Endothelial cell (in vitro differentiated cells): ENCODE results near the gene NXN. TPM values are rescaled to one million over a fixed set of nuclear protein-coding genes. Genes with fewer than 3 reads are reported as not detected.
A peak's percentile ranks its signal among the peaks of the same experiment; 100 is the strongest.

Experiments used
- DNase-seq: peaks from one replicate; pipeline ENCODE4 v3.0.0; 2021; ENCODE audit warnings: low spot score
- H3K27ac Mint-ChIP-seq: one replicate; pipeline ENCODE4 v1.8.0; 2021; ENCODE audit warnings: mixed read lengths, inconsistent platforms; ENCODE audit not compliant: unreplicated experiment
- H3K27me3 Mint-ChIP-seq: one replicate; pipeline ENCODE4 v1.8.0; 2021; ENCODE audit warnings: mild to moderate bottlenecking, moderate library complexity, mixed read lengths, inconsistent platforms; ENCODE audit not compliant: unreplicated experiment
- H3K36me3 Mint-ChIP-seq: one replicate; pipeline ENCODE4 v1.8.0; 2021; ENCODE audit warnings: mild to moderate bottlenecking, low read depth, mixed read lengths, inconsistent platforms; ENCODE audit not compliant: unreplicated experiment
- H3K4me1 Mint-ChIP-seq: one replicate; pipeline ENCODE4 v1.8.0; 2021; ENCODE audit warnings: mild to moderate bottlenecking, mixed read lengths, inconsistent platforms; ENCODE audit not compliant: unreplicated experiment
- H3K4me3 Mint-ChIP-seq: one replicate; pipeline ENCODE4 v1.8.0; 2021; ENCODE audit warnings: mild to moderate bottlenecking, mixed read lengths, inconsistent platforms; ENCODE audit not compliant: unreplicated experiment
- H3K9me3 Mint-ChIP-seq: one replicate; pipeline ENCODE4 v1.8.0; 2021; ENCODE audit warnings: mixed read lengths, inconsistent platforms; ENCODE audit not compliant: unreplicated experiment
- CTCF ChIP-seq: fragments of 200-600 bp; sonication (generic); IDR thresholded peaks from one replicate; pipeline ENCODE4 v1.5.0; 2021; ENCODE audit warnings: antibody characterized with exemption; ENCODE audit not compliant: unreplicated experiment
- total RNA-seq: library from RNA; stranded (reverse); fragmentation: NEBNext Ultra II Directional; extraction: Animal tissue kit (Norgen Biotek cat#: 25700); gene quantifications from one replicate; pipeline ENCODE4 v1.2.1, GENCODE V29; 2021; ENCODE audit not compliant: unreplicated experiment

The NXN gene
- total RNA-seq, 1 donor from 2014 or later, result 53.9 TPM

GRCh38 chr17:824378-824777 lies 155.2 kb downstream of the NXN start:
- Mint-ChIP-seq H3K27ac (no peak overlapping the region), H3K9me3 (no peaks in the 10 kb centered on the region), H3K4me1 (no peaks in the 10 kb centered on the region), H3K4me3 (no peak overlapping the region), H3K36me3 (peaks cover 6% of the 10 kb centered on the region), H3K27me3 (peaks cover 2% of the 10 kb centered on the region)
- DNase-seq, result no peak
- no peak for TF ChIP-seq CTCF

- no peak for DNase-seq
- Mint-ChIP-seq H3K4me3 (no peak overlapping the region), H3K27me3 (peaks cover 2% of the 10 kb centered on the region), H3K4me1 (no peaks in the 10 kb centered on the region), H3K27ac (no peak overlapping the region), H3K9me3 (no peaks in the 10 kb centered on the region), H3K36me3 (peaks cover 6% of the 10 kb centered on the region)
- no peak for TF ChIP-seq CTCF
Observed at GRCh38 chr17:823501-823902, 156.1 kb downstream of the NXN start.

GRCh38 chr17:819251-819650 lies 160.3 kb downstream of the NXN start:
- no peak overlapping the region for H3K27ac Mint-ChIP-seq
- H3K36me3 Mint-ChIP-seq, result peaks cover 9% of the 10 kb centered on the region
- H3K4me3 Mint-ChIP-seq, result no peak overlapping the region
- peaks cover 2% of the 10 kb centered on the region for H3K27me3 Mint-ChIP-seq
- no peaks in the 10 kb centered on the region for H3K9me3 Mint-ChIP-seq
- no peak for TF ChIP-seq CTCF
- no peak for DNase-seq
- H3K4me1 Mint-ChIP-seq, result no peaks in the 10 kb centered on the region

DNA sequence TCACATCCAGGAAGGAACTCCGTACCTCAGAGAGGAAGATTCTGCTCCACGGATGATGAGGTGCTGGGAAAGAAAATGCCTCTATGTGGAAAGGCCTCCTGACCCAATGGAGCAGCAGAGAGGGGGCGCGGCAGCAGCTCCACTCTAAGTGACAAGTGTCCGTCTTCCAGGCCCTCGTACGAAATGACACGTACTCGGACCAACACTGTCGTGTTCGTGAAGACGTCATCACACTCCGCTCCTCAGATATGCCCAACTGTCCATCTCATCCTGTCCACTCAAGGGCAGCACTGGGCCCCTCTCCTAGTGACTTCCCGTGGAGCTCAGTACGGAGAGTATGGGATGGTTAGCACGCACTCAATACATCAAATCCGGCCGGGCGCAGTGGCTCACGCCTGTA lies 165.2 kb downstream of the NXN start:
- peaks cover 23% of the 10 kb centered on the region for H3K36me3 Mint-ChIP-seq
- DNase-seq, result no peak
- H3K9me3 Mint-ChIP-seq, result no peaks in the 10 kb centered on the region
- H3K4me3 Mint-ChIP-seq, result no peak overlapping the region
- H3K4me1 Mint-ChIP-seq, result peaks cover 10% of the 10 kb centered on the region
- TF ChIP-seq CTCF, result no peak
- H3K27ac Mint-ChIP-seq, result no peak overlapping the region
- H3K27me3 Mint-ChIP-seq, result peaks cover 6% of the 10 kb centered on the region

GRCh38 chr17:812638-813204 lies 166.9 kb downstream of the NXN start:
- no peak for TF ChIP-seq CTCF
- peak overlapping the region; percentile 16 for H3K27ac Mint-ChIP-seq
- DNase-seq, result no peak
- peak overlapping the region; percentile 56 for H3K4me3 Mint-ChIP-seq
- H3K36me3 Mint-ChIP-seq, result peaks cover 27% of the 10 kb centered on the region
- H3K27me3 Mint-ChIP-seq, result peaks cover 15% of the 10 kb centered on the region
- H3K9me3 Mint-ChIP-seq, result no peaks in the 10 kb centered on the region
- H3K4me1 Mint-ChIP-seq, result peaks cover 10% of the 10 kb centered on the region
